Suprapubic skin (tissue), 4 donors: ENCODE data around the gene XKR8. TPM values are rescaled to one million over a fixed set of nuclear protein-coding genes. Genes with fewer than 3 reads are reported as not detected.

Source experiments
- DNase-seq, 2 donors: peaks; one replicate each; pipeline ENCODE4 v3.0.0-alpha.2; 2019; ENCODE audit warnings: low spot score in 2 of 2
- H3K27ac ChIP-seq: fragments of 200-600 bp; sonication (generic); one replicate; pipeline ENCODE4 v1.5.1; 2019
- H3K27me3 ChIP-seq: fragments of 200-600 bp; sonication (generic); one replicate; pipeline ENCODE4 v1.5.1; 2019
- H3K36me3 ChIP-seq: fragments of 200-600 bp; sonication (generic); one replicate; pipeline ENCODE4 v1.5.1; 2019
- H3K4me1 ChIP-seq: fragments of 200-600 bp; sonication (generic); one replicate; pipeline ENCODE4 v1.5.1; 2019
- H3K4me3 ChIP-seq: fragments of 200-600 bp; sonication (generic); one replicate; pipeline ENCODE4 v1.5.1; 2019; ENCODE audit warnings: mild to moderate bottlenecking
- H3K9me3 ChIP-seq: fragments of 200-600 bp; sonication (generic); one replicate; pipeline ENCODE4 v1.5.1; 2019
- EP300 ChIP-seq: sonication (generic); formaldehyde crosslinking; IDR thresholded peaks from one replicate; pipeline ENCODE4 v1.6.1; 2017; ENCODE audit warnings: antibody characterized with exemption
- POLR2A ChIP-seq, 2 donors: fragments of 450-650 bp; IDR thresholded peaks; one replicate each; pipeline ENCODE4 v1.6.1; 2017; ENCODE audit warnings: antibody characterized with exemption in 2 of 2, mild to moderate bottlenecking in 2 of 2, moderate library complexity in 2 of 2
- POLR2AphosphoS5 ChIP-seq, 3 donors: sonication (generic); formaldehyde crosslinking; IDR thresholded peaks; one replicate each; pipeline ENCODE4 v1.6.1; 2017; ENCODE audit warnings: antibody characterized with exemption in 3 of 3
- WGBS: methylation state at CpG from one replicate; pipeline ENCODE4 v1.1.5; 2018; 5-methylcytosine and 5-hydroxymethylcytosine counted together
- total RNA-seq, 4 donors: library from RNA; depleted of rRNA; stranded (reverse); fragments of >200 nt; gene quantifications; one replicate each; pipeline ENCODE4 v1.1.0, GENCODE V29; 2016
- TF ChIP-seq, protein P1 (sequence below), 2 donors: fragments of 200-600 bp in 1 of 2; fragments of 450-650 bp in 1 of 2; sonication (generic) in 1 of 2; IDR thresholded peaks; one replicate each; pipeline ENCODE4 v1.5.1; 2016 to 2019; ENCODE audit warnings: antibody characterized with exemption in 2 of 2, mild to moderate bottlenecking in 1 of 2, moderate library complexity in 1 of 2

XKR8 gene
- total RNA-seq, 4 donors from 2014 or later: 6.1 to 7.7 (median 6.3) TPM

DNA sequence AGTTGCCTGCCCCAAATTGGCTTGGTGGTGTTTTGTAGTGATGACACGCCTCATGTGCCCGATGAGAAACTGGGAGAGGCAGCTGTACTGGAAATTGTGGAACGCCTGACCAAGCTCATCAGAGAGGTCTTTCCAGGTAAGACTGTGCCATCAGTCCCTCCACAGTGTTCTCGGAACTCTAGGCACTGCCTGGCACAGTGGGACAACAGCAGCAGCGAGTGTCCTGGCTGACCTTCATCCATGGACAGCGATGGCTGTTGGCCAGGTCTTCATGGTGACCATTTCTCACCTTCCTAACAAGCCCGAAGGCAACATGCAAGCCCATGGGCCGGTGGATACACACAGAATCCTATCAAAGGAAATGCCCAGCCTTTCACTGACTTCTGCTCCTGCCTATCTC, 10.7 kb upstream of the XKR8 start:
- TF ChIP-seq, protein P1, sequence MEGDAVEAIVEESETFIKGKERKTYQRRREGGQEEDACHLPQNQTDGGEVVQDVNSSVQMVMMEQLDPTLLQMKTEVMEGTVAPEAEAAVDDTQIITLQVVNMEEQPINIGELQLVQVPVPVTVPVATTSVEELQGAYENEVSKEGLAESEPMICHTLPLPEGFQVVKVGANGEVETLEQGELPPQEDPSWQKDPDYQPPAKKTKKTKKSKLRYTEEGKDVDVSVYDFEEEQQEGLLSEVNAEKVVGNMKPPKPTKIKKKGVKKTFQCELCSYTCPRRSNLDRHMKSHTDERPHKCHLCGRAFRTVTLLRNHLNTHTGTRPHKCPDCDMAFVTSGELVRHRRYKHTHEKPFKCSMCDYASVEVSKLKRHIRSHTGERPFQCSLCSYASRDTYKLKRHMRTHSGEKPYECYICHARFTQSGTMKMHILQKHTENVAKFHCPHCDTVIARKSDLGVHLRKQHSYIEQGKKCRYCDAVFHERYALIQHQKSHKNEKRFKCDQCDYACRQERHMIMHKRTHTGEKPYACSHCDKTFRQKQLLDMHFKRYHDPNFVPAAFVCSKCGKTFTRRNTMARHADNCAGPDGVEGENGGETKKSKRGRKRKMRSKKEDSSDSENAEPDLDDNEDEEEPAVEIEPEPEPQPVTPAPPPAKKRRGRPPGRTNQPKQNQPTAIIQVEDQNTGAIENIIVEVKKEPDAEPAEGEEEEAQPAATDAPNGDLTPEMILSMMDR (IDR thresholded peaks at IDR 0.05): no peak
- TF ChIP-seq POLR2A (IDR thresholded peaks at IDR 0.05): no peak
- no peak for TF ChIP-seq EP300
- no peak for TF ChIP-seq POLR2AphosphoS5 (IDR thresholded peaks at IDR 0.05)
- 85% methylated on average over 7 of the region's 8 CpGs for WGBS
- no peak overlapping the region for H3K4me3 ChIP-seq

DNA sequence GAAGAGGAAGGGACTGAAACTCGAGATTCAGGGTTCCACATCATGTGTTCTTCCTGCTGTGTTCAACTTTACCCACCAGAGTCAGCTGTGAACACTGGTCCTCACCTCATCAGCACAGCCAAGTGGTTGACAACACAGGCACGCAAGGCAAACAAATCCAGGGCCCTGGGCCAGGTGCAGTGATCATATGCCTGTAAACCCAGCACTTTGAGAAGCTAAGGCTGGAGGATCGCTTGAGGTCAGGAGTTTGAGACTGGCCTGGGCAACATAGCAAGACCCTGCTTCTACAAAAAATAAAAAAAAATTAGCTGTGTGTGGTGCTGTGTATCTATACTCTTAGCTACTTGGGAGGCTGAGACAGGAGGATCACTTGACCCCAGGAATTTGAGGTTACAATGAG, 8.4 kb upstream of the XKR8 start:
- TF ChIP-seq POLR2A (IDR thresholded peaks at IDR 0.05) (no peak), EP300 (no peak), POLR2AphosphoS5 (IDR thresholded peaks at IDR 0.05) (no peak)
- TF ChIP-seq, protein P1 (IDR thresholded peaks at IDR 0.05): no peak
- Histone ChIP-seq H3K27me3 (no peaks in the 10 kb centered on the region), H3K4me1 (no peaks in the 10 kb centered on the region), H3K36me3 (no peaks in the 10 kb centered on the region), H3K4me3 (no peak overlapping the region), H3K27ac (no peak overlapping the region), H3K9me3 (no peaks in the 10 kb centered on the region)
- 53% methylated on average over 3 of the region's 3 CpGs for WGBS
- no peak for DNase-seq

More for the DNA sequence above, 10.7 kb upstream of the XKR8 start:
- Histone ChIP-seq H3K27me3 (no peaks in the 10 kb centered on the region), H3K4me1 (no peaks in the 10 kb centered on the region), H3K36me3 (no peaks in the 10 kb centered on the region), H3K27ac (no peak overlapping the region), H3K9me3 (no peaks in the 10 kb centered on the region)
- DNase-seq: no peak

DNA sequence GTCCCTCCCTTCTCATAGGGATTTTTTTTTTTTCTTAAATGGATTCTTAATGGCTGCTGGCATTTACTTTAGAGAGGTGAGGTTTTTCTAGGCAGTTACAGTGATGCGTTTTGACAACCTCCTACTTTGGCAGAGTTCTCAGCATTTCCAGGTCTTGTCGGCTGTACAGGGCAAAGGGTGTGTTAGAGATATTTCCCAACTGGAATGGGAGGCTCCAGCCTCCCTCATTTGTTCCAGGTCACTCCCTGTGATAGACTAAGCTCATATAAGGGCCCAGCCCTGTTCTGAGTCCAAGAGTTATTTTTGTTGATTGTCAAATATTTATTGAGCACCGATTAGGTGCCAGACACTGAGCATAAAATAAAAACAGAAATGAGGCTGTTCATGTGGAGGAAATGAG, 7.6 kb upstream of the XKR8 start:
- no peak for DNase-seq
- no peaks in the 10 kb centered on the region for H3K27me3 ChIP-seq
- H3K27ac ChIP-seq: no peak overlapping the region

DNA sequence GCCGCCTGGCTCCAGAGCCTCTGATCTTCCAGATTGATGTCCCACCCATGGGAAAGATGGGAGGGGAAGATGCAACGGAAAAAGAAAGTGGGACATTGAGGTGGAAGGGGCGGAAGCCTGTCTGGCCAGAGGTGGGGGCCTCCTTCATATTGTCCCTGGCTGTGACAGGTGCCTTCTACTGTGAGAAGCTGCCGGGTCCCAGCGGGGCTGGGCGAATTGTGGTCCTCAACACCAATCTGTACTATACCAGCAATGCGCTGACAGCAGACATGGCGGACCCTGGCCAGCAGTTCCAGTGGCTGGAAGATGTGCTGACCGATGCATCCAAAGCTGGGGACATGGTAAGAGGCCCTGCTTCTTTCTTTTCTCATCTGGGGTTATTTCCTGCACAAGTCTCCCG, 5.6 kb upstream of the XKR8 start:
- no peak overlapping the region for H3K4me3 ChIP-seq
- no peak overlapping the region for H3K27ac ChIP-seq
- H3K36me3 ChIP-seq: no peaks in the 10 kb centered on the region
- no peaks in the 10 kb centered on the region for H3K27me3 ChIP-seq
- DNase-seq: no peak
- WGBS: 91% methylated on average over 10 of the region's 10 CpGs
- TF ChIP-seq POLR2AphosphoS5 (IDR thresholded peaks at IDR 0.05) (no peak), EP300 (no peak), POLR2A (IDR thresholded peaks at IDR 0.05) (no peak)
- TF ChIP-seq, protein P1 (IDR thresholded peaks at IDR 0.05): no peak
- H3K4me1 ChIP-seq: peaks cover 8% of the 10 kb centered on the region
- no peaks in the 10 kb centered on the region for H3K9me3 ChIP-seq

More for the DNA sequence above, 7.6 kb upstream of the XKR8 start:
- Histone ChIP-seq H3K4me3 (no peak overlapping the region), H3K9me3 (no peaks in the 10 kb centered on the region), H3K36me3 (no peaks in the 10 kb centered on the region), H3K4me1 (no peaks in the 10 kb centered on the region)
- 43% methylated on average over 3 of the region's 3 CpGs for WGBS
- TF ChIP-seq, protein P1 (IDR thresholded peaks at IDR 0.05): no peak
- TF ChIP-seq POLR2A (IDR thresholded peaks at IDR 0.05) (no peak), POLR2AphosphoS5 (IDR thresholded peaks at IDR 0.05) (no peak), EP300 (no peak)

DNA sequence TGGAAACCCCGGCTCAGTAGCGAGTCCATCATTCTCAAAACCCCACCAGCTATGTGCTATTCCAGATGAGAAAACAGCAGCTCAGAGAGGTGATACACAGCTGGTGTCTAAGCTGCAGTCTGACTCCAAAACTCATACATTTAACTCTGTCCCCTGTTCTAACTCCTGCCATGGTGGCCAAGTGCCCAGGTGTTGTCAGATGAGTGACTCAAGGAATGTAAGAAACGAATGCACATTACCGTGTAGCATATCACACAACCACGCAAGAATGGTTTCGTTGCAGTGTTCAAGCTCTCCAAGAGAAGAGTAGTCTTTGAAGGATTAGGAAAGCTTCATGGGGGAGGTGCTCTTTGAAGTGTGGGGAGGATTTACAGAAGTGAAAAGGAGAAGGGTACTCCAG, 4.7 kb upstream of the XKR8 start:
- H3K4me1 ChIP-seq: peaks cover 14% of the 10 kb centered on the region
- H3K4me3 ChIP-seq: no peak overlapping the region
- TF ChIP-seq, protein P1 (IDR thresholded peaks at IDR 0.05): no peak
- TF ChIP-seq EP300 (no peak), POLR2A (IDR thresholded peaks at IDR 0.05) (no peak), POLR2AphosphoS5 (IDR thresholded peaks at IDR 0.05) (no peak)
- no peaks in the 10 kb centered on the region for H3K9me3 ChIP-seq
- DNase-seq: no peak
- H3K27me3 ChIP-seq: no peaks in the 10 kb centered on the region
- H3K36me3 ChIP-seq: no peaks in the 10 kb centered on the region
- no peak overlapping the region for H3K27ac ChIP-seq
- WGBS: 79% methylated on average over 5 of the region's 6 CpGs
